ENCODE data around the gene LMBRD2.
A peak's percentile ranks its signal among the peaks of the same experiment; 100 is the strongest.

The LMBRD2 gene

GRCh38 chr5:36155291-36155690 is 3.6 kb upstream of the LMBRD2 start:
- TF ChIP-seq CTCF (IDR thresholded peaks at IDR 0.05; ENCODE audit: control insufficient read depth, insufficient read depth, low read depth, low read length, missing control alignments) = no peak
- no peak overlapping the region for H3K4me3 ChIP-seq (ENCODE audit: control insufficient read depth, low read depth, low read length)
- DNase-seq (ENCODE audit: low read depth) = no peak

- no peak overlapping the region for H3K4me3 ChIP-seq (ENCODE audit: control insufficient read depth, low read depth, low read length)
- TF ChIP-seq CTCF (IDR thresholded peaks at IDR 0.05; ENCODE audit: control insufficient read depth, insufficient read depth, low read depth, low read length, missing control alignments) = no peak
- no peak for DNase-seq (ENCODE audit: low read depth)
Measured at GRCh38 chr5:36153726-36154125, 2.0 kb upstream of the LMBRD2 start.

GRCh38 chr5:36153298-36153677 is 1.6 kb upstream of the LMBRD2 start:
- no peak for TF ChIP-seq CTCF (IDR thresholded peaks at IDR 0.05; ENCODE audit: control insufficient read depth, insufficient read depth, low read depth, low read length, missing control alignments)
- H3K4me3 ChIP-seq (ENCODE audit: control insufficient read depth, low read depth, low read length) = peak overlapping the region; percentile 96; the same call in 1 of the 2 replicates
- no peak for DNase-seq (ENCODE audit: low read depth)

GRCh38 chr5:36152324-36153297 is 924 bp upstream of the LMBRD2 start:
- H3K4me3 ChIP-seq (ENCODE audit: control insufficient read depth, low read depth, low read length) = peak overlapping the region; percentile 96
- no peak for TF ChIP-seq CTCF (IDR thresholded peaks at IDR 0.05; ENCODE audit: control insufficient read depth, insufficient read depth, low read depth, low read length, missing control alignments)
- no peak for DNase-seq (ENCODE audit: low read depth)

GRCh38 chr5:36150676-36151433 is 832 bp downstream of the LMBRD2 start:
- TF ChIP-seq CTCF (IDR thresholded peaks at IDR 0.05; ENCODE audit: control insufficient read depth, insufficient read depth, low read depth, low read length, missing control alignments) = no peak
- no peak for DNase-seq (ENCODE audit: low read depth)

GRCh38 chr5:36147681-36148080 is 4.0 kb downstream of the LMBRD2 start:
- H3K4me3 ChIP-seq (ENCODE audit: control insufficient read depth, low read depth, low read length) = no peak overlapping the region
- TF ChIP-seq CTCF (IDR thresholded peaks at IDR 0.05; ENCODE audit: control insufficient read depth, insufficient read depth, low read depth, low read length, missing control alignments) = no peak

More at GRCh38 chr5:36150676-36151433, 832 bp downstream of the LMBRD2 start:
- peak overlapping the region; percentile 96 for H3K4me3 ChIP-seq (ENCODE audit: control insufficient read depth, low read depth, low read length)

More at GRCh38 chr5:36147681-36148080, 4.0 kb downstream of the LMBRD2 start:
- no peak for DNase-seq (ENCODE audit: low read depth)

Data from AG09309 (cell line).